ENCODE data around the gene SORCS1.

The SORCS1 gene

DNA sequence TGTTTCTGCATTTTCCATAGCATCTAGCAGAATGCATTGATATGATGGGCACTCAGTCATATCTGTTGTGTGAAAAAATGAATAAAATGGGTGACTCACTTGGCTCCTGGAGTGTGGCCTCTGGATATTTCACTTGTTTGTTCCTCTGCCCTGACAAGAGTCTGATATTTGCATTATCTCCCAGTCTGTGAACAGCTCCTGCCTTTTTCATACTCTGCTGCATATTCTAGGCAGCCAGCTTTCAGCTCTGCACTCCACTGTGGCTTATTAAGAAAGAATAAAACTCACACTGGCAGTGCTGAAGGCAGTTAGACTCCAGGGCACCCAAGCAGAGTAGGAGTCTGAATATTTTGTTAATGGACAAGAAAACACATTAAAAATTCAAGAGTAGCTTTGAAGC, 623.9 kb downstream of the SORCS1 start:
- no peak for DNase-seq (ENCODE audit: low read depth in 2 of 2)

DNA sequence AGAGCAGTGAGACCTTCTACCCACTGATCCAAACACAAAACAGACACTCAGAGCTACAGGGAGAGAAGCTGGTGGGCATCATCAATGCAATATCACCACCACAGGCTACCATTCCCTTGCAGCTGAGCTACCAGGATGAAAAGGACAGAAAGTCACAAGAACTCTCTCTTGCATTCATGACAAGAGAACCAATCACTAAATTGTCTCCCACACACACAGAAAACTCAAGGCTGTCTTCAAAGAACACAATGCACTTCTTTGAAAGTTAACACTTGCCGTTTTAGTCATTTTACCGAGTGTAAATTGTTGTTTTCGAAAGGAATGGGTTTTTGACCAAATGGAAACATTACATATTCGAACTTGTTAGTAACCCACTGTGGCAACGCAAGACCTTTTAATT, 626.6 kb downstream of the SORCS1 start:
- no peak for DNase-seq (ENCODE audit: low read depth in 2 of 2)

DNA sequence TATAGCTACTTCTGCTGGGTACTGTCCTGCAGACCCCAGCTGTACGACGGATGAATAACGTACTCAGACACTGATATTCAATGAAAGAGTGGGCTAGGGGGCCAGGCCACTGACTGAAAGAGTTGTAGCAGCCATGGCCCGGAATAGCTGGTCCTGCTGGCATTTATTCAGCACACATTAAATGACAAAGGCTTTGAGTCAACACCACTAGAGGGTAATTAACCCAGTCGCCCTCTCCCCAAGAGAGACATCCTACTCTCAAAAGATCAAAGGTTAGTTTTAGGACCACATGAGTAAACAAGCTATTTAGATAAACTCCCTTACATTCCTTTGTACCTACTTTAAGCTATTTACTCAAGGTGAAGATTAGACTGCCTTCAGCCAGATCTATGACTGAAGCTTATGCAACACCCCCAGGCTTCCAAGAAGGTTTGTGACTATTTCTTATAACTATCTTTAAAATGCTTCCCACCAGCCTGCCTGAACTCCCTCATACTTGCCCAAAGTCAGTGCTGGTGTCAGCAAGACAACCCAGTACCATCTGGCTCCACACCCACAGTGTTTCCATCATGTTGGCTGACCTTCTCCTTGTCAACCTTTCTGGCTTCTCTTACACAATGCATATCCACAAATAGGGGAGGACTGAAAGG, 629.1 kb downstream of the SORCS1 start:
- DNase-seq (ENCODE audit: low read depth in 2 of 2) = no peak

DNA sequence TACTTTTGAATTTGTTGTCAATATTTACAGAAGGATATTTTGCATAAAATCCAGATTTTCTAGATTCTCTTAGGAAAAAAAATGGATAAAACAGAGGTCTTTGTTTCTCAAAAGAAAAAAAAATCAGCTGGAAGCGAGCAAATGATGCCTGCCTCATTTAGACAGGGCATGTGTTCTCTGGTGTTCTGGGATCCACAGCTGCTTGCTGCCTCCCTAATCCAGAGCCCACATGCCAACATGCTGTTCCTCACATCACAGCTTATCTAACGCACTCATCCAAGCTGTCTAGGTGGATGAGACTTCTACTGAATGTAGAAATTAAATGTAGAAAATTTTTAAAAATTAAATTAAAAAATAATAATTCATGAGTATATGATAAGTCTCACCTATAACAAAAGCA, 630.1 kb downstream of the SORCS1 start:
- DNase-seq (ENCODE audit: low read depth in 2 of 2) = no peak

DNA sequence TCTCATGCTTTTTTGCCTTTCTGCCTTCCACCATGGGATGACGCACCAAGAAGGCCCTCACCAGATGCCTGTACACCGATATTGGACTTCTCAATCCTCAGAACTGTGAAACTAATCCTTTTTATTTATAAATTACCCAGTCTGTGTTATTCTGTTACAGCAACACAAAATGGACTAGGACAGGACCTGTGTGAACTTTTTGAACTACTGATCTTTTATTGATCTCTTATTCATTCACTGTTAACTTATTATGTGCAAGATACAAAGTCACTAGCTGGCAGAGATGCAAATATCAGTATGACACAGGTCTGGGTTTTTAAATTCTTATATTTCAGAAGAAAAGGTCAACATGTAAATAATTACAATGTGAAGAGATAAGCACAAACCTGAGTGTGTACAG, 635.8 kb downstream of the SORCS1 start:
- no peak for DNase-seq (ENCODE audit: low read depth in 2 of 2)

DNA sequence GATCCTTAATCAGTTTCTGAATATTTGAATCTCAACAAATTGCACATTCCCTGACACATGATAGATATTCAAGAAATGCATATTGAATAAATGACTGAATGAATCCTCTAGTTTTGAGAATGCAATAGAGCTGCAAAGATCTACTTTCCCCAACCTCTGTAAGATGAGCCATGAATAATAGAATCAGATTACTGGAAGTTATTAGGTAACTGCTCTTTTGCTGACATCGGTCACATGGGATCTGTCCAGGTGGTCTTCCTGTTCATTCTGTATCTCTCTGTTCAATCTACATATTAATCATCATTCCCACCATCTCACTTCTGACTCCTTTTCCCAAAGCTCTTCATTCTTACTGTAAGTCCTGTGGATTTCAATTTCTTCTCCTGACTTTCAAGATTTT, 638.7 kb downstream of the SORCS1 start:
- DNase-seq (ENCODE audit: low read depth in 2 of 2) = no peak

Measured in stimulated activated CD8-positive, alpha-beta memory T cell treated with anti-CD3 and anti-CD28 coated beads, Interleukin-7, amount 100 ng/mL, for 4 hours (primary cell).